ENCODE measurements around the gene EIF1. TPM values are rescaled to one million over a fixed set of nuclear protein-coding genes. Genes with fewer than 3 reads are reported as not detected.

EIF1 gene
- total RNA-seq, 2 experiments from 2014 or later: 1,206 to 1,253 TPM

- no peaks in the 10 kb centered on the region for H3K9me3 Mint-ChIP-seq
- H3K4me1 Mint-ChIP-seq (ENCODE audit: low read depth): peaks cover 8% of the 10 kb centered on the region
- H3K27me3 Mint-ChIP-seq (ENCODE audit: low read depth): no peaks in the 10 kb centered on the region
- intact Hi-C loops (cut with micrococcal nuclease): no loop called here
- DNase-seq: no peak
- no peak overlapping the region for H3K4me3 Mint-ChIP-seq
- CTCF ChIA-PET: interaction anchor here (0.8 to 11.3 kb wide), 4 partner anchors 15 to 211 kb away, joined by 3 to 295 read pairs (median 64); no protein-coding TSS in a partner anchor
- no peak overlapping the region for H3K27ac Mint-ChIP-seq
- no peaks in the 10 kb centered on the region for H3K36me3 Mint-ChIP-seq (ENCODE audit: low read depth)
Measured at GRCh38 chr17:41650794-41651624, 37.7 kb upstream of the EIF1 start.

DNA sequence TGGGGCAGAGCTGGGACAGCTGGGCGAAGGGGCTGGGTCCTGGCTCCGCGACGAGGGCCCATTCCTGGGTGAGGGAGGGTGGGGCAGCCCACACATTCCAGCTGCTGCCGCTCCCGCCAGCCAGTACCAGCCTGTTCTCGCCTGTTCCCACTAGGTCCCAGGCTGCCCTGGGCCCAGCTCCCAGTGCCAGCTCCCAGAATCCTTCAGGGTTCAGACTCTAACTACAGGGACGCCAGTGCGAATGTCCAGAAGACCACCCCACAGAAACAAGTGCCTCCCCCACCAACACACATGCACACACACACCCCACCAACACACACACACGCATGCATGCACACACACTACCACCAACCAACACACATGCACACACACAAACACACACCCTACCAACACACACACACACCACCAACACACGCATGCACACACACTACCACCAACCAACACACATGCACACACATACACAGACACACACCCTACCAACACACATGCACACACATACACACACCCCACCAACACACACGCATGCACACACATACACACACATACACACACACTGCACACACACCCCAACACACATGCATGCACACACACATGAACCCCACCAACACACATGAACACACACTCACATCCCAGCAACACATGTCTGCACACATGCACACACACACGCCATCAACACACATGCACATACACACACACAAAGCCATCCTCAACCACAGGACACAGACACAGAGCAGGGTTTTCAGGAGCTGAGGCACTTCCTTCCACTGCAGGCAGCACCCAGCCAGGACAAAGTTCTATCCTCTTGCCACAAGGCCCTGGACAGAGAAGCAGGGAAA, 36.8 kb upstream of the EIF1 start:
- Mint-ChIP-seq H3K9me3 (no peaks in the 10 kb centered on the region), H3K4me1 (ENCODE audit: low read depth) (peaks cover 8% of the 10 kb centered on the region), H3K36me3 (ENCODE audit: low read depth) (no peaks in the 10 kb centered on the region), H3K27ac (no peak overlapping the region), H3K27me3 (ENCODE audit: low read depth) (no peaks in the 10 kb centered on the region), H3K4me3 (no peak overlapping the region)
- DNase-seq: no peak
- intact Hi-C loops (cut with micrococcal nuclease): no loop called here
- CTCF ChIA-PET: interaction anchor here (0.8 to 11.3 kb wide), 5 partner anchors 14 to 212 kb away, joined by 3 to 295 read pairs (median 10); no protein-coding TSS in a partner anchor

GRCh38 chr17:41652461-41652970, 36.2 kb upstream of the EIF1 start:
- H3K4me3 Mint-ChIP-seq: no peak overlapping the region
- no peaks in the 10 kb centered on the region for H3K9me3 Mint-ChIP-seq
- intact Hi-C loops (cut with micrococcal nuclease): no loop called here
- H3K4me1 Mint-ChIP-seq (ENCODE audit: low read depth): peaks cover 8% of the 10 kb centered on the region
- H3K36me3 Mint-ChIP-seq (ENCODE audit: low read depth): no peaks in the 10 kb centered on the region
- no peak for DNase-seq
- H3K27me3 Mint-ChIP-seq (ENCODE audit: low read depth): no peaks in the 10 kb centered on the region
- CTCF ChIA-PET: interaction anchor here (2.5 to 11.3 kb wide), 2 partner anchors 13 to 104 kb away, joined by 10 to 295 read pairs; no protein-coding TSS in a partner anchor
- H3K27ac Mint-ChIP-seq: no peak overlapping the region

GRCh38 chr17:41653421-41653820, 35.3 kb upstream of the EIF1 start:
- no peak for DNase-seq
- peaks cover 3% of the 10 kb centered on the region for H3K4me1 Mint-ChIP-seq (ENCODE audit: low read depth)
- CTCF ChIA-PET: interaction anchor here (1.0 to 11.3 kb wide), 3 partner anchors 12 to 104 kb away, joined by 3 to 295 read pairs (median 10); no protein-coding TSS in a partner anchor
- no peak overlapping the region for H3K27ac Mint-ChIP-seq
- no peaks in the 10 kb centered on the region for H3K27me3 Mint-ChIP-seq (ENCODE audit: low read depth)
- no peak overlapping the region for H3K4me3 Mint-ChIP-seq
- H3K9me3 Mint-ChIP-seq: no peaks in the 10 kb centered on the region
- intact Hi-C loops (cut with micrococcal nuclease): no loop called here
- no peaks in the 10 kb centered on the region for H3K36me3 Mint-ChIP-seq (ENCODE audit: low read depth)

- Mint-ChIP-seq H3K27ac (no peak overlapping the region), H3K27me3 (ENCODE audit: low read depth) (no peaks in the 10 kb centered on the region), H3K36me3 (ENCODE audit: low read depth) (no peaks in the 10 kb centered on the region), H3K4me1 (ENCODE audit: low read depth) (no peaks in the 10 kb centered on the region), H3K9me3 (no peaks in the 10 kb centered on the region), H3K4me3 (no peak overlapping the region)
- no peak for DNase-seq
- CTCF ChIA-PET: interaction anchor here (1.0 to 11.3 kb wide), 3 partner anchors 11 to 105 kb away, joined by 3 to 295 read pairs (median 10); no protein-coding TSS in a partner anchor
- intact Hi-C loops (cut with micrococcal nuclease): no loop called here
Measured at GRCh38 chr17:41653892-41654677, 34.6 kb upstream of the EIF1 start.

DNA sequence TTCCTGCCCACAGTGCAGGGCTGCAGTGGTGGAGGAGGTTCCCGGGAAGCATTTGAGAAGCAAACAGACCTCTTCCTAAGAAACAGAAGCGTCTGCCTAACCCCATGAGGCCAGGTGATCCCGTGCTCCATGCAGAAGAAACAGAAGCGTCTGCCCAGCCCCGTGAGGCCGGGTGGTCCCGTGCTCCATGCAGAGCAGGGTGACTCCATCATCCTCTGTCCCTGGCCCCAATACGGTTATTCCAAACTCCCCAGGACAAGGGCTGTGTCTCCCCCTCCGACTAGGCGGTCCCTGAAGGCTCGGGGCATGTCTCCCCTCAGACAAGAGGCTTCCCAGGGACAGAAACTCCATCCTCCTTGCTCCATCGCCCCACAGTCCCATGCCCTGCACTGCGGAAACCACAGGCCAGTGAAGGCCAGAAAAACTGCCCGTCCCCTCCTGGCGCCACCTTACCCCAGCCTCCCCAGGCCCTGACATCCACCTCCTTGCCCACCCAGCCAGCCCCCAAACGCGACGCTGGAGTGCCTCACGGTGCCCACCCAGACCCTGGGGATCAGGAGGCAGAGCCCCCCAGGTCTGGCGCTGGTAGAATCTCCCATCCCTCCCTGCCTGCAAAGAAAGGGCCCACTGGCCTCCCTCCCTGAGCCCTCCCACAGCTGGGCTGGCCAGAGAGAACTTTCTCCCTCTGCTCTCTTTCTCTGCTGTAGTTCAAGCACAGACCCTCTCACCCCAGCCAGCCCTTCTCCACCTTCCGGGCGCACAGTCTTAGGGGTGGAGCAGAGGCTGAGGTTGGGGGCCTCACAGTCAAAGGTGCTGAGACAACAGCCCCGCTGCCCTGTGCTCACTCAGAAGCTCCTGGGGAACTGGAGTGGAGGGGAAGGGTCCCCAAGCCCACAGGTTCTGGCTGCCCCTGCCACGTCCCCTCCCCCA, 33.7 kb upstream of the EIF1 start:
- Mint-ChIP-seq H3K4me3 (no peak overlapping the region), H3K36me3 (ENCODE audit: low read depth) (no peaks in the 10 kb centered on the region), H3K27me3 (ENCODE audit: low read depth) (no peaks in the 10 kb centered on the region), H3K4me1 (ENCODE audit: low read depth) (no peaks in the 10 kb centered on the region), H3K9me3 (no peaks in the 10 kb centered on the region), H3K27ac (no peak overlapping the region)
- no peak for DNase-seq
- intact Hi-C loops (cut with micrococcal nuclease): no loop called here
- CTCF ChIA-PET: interaction anchor here (2.5 to 11.3 kb wide), 2 partner anchors 11 to 106 kb away, joined by 10 to 295 read pairs; no protein-coding TSS in a partner anchor

DNA sequence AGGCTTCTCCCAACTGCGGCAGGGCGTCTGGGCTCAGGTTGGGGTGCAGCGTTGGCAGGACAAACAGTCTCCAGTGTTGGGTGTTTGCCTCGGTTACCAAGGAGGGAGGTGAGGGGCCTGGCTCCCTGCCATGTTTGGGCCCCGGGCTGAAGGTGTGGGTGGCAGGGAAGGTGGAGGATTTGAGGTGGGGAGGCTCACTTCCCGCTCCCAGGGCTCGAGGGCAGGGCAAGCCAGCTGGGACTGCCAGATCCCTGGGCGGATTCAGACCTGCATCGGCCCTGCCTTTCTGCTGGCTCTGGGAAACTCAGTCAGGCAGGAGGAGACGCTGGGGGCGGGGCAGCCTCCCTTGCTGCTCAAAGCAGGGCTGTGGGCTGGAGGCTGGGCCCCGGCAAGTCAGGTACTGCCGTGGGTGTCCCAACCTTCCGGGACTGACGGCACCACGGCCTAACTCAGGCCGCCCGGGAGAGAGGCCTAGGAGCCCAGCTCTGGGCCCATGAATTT, 33.0 kb upstream of the EIF1 start:
- CTCF ChIA-PET: no interaction called here
- Mint-ChIP-seq H3K4me3 (no peak overlapping the region), H3K27ac (no peak overlapping the region), H3K36me3 (ENCODE audit: low read depth) (no peaks in the 10 kb centered on the region), H3K27me3 (ENCODE audit: low read depth) (no peaks in the 10 kb centered on the region), H3K4me1 (ENCODE audit: low read depth) (no peaks in the 10 kb centered on the region), H3K9me3 (no peaks in the 10 kb centered on the region)
- intact Hi-C loops (cut with micrococcal nuclease): no loop called here
- DNase-seq: no peak

DNA sequence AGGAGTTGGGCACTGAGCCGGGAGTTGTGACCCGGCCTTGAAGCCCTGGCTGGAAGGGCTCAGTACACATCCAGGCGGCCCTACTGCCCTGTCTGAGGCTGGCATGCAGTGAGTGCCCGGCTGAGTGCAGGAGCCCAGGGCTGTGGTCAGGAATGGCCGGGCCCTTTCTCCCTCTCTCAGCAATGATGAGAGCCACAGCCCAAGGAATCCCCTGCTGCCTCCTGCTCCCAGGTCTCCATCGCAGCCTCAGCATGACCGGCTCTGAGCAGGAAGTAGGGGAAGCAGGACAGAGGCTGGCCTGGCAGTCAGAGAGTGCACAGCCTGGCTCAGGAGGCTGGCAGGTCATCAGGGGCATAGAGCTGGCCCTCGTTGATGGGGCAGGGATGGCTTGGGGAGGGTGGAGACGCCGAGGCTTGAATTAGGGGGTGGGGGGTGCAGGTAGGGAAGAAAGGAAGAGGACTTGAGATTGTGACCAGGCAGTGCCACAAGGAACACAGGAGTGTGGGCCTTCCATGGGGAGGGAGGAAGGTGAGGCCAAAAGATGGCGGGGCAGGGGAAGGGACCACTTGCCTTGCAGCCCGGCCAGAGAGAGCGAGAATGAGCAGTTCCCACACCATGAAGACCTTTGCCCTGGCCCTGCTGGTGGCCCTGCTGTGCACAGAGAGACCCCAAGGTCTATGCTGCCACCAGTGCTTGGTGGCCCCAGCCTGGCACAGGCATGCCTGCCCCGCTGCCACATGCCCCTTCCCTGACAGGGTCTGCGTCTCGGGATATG, 32.2 kb upstream of the EIF1 start:
- Mint-ChIP-seq H3K4me3 (no peak overlapping the region), H3K36me3 (ENCODE audit: low read depth) (no peaks in the 10 kb centered on the region), H3K9me3 (no peaks in the 10 kb centered on the region), H3K27ac (no peak overlapping the region), H3K4me1 (ENCODE audit: low read depth) (no peaks in the 10 kb centered on the region), H3K27me3 (ENCODE audit: low read depth) (no peaks in the 10 kb centered on the region)
- DNase-seq: no peak
- intact Hi-C loops (cut with micrococcal nuclease): no loop called here
- CTCF ChIA-PET: no interaction called here

DNA sequence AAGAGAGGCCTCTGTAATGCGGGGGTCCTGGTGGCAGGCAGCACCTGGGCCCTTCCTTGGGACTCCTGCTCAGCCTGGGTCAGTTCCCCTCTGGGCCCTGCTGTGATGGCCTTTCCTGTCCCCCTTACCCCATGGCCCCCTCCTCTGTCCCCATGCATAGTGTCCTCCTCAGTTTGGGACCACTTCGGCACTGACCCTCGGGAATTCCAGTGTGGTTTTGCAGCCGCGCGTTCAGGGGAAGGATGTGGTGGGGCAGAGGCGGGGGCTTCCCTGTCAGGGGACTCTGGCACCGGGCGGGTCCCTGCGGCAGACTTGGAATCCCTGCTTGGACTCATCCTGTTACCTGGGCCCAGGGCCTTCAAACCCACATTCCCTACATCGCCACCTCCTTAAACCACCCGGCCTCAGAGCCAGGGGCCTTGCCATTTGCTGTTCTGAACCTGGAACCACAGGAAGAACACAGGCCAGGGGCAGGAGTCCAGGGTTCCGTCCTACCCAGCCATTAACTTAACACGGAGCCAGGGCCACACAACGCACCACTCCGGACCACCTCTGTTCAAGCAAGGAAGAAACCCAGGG, 31.4 kb upstream of the EIF1 start:
- Mint-ChIP-seq H3K4me1 (ENCODE audit: low read depth) (no peaks in the 10 kb centered on the region), H3K9me3 (no peaks in the 10 kb centered on the region), H3K4me3 (no peak overlapping the region), H3K27ac (no peak overlapping the region), H3K36me3 (ENCODE audit: low read depth) (no peaks in the 10 kb centered on the region), H3K27me3 (ENCODE audit: low read depth) (no peaks in the 10 kb centered on the region)
- intact Hi-C loops (cut with micrococcal nuclease): no loop called here
- CTCF ChIA-PET: no interaction called here
- no peak for DNase-seq

DNA sequence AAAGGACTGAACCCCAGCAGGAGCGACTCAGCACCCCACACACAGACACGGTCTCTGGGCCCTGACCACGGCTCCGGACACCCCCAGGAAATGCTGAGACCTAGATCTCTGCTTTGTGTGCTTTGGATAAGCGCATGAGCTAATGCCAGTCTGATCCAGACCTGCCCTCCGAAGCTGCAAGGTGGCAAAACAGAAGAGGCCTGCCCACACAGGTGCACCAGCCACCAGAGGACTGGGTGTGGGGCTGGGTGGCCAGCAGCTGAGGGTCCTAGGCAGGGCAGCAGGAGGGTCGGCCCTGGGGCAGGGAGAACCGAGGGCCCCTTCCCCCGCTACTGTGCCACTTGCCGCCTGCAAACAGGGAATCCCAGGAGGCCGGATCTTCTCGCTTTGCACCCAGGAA, 30.7 kb upstream of the EIF1 start:
- no peaks in the 10 kb centered on the region for H3K27me3 Mint-ChIP-seq (ENCODE audit: low read depth)
- H3K36me3 Mint-ChIP-seq (ENCODE audit: low read depth): no peaks in the 10 kb centered on the region
- CTCF ChIA-PET: interaction anchor here (1.1 kb wide), 1 partner anchor 10 kb away, joined by 6 read pairs; no protein-coding TSS in a partner anchor
- no peaks in the 10 kb centered on the region for H3K4me1 Mint-ChIP-seq (ENCODE audit: low read depth)
- no peaks in the 10 kb centered on the region for H3K9me3 Mint-ChIP-seq
- H3K4me3 Mint-ChIP-seq: no peak overlapping the region
- no peak overlapping the region for H3K27ac Mint-ChIP-seq
- no peak for DNase-seq
- intact Hi-C loops (cut with micrococcal nuclease): no loop called here
